Cardiac muscle cell (in vitro differentiated cells and primary cell): ENCODE results near the gene PDZRN3. TPM values are rescaled to one million over a fixed set of nuclear protein-coding genes. Genes with fewer than 3 reads are reported as not detected.

Experiments
- DNase-seq, 2 donors: peaks; one replicate each; pipeline versions ENCODE4 v3.0.0 to v3.0.0-alpha.2; 2010 to 2017; ENCODE audit warnings: low read depth in 1 of 2, low spot score in 1 of 2
- H3K27ac ChIP-seq: fragments of 200-600 bp; sonication (generic); 2 replicates; pipeline ENCODE4 v1.5.1; 2016
- H3K27me3 ChIP-seq: fragments of 200-600 bp; sonication (generic); 2 replicates; pipeline ENCODE4 v1.6.0; 2016; ENCODE audit warnings: control low read depth
- H3K36me3 ChIP-seq: fragments of 200-600 bp; sonication (generic); 2 replicates; pipeline ENCODE4 v1.5.1; 2016; ENCODE audit warnings: control low read depth
- H3K4me1 ChIP-seq: fragments of 200-600 bp; sonication (generic); 2 replicates; pipeline ENCODE4 v1.8.1; 2017; ENCODE audit warnings: low read depth, mild to moderate bottlenecking, mixed run types
- H3K4me3 ChIP-seq: fragments of 200-600 bp; sonication (generic); 2 replicates; pipeline ENCODE4 v1.5.1; 2016; ENCODE audit warnings: mild to moderate bottlenecking
- H3K9me3 ChIP-seq: fragments of 200-600 bp; sonication (generic); 2 replicates; pipeline ENCODE4 v1.5.1; 2017; ENCODE audit warnings: low read depth, mild to moderate bottlenecking, control low read depth
- polyA plus RNA-seq: library from polyadenylated mRNA; unstranded; fragments of >200 nt; fragmentation: Nextera tagmentation; extraction: Ambion mirVana; gene quantifications from 2 replicates; pipeline ENCODE4 v1.2.1, GENCODE V29; 2016
- total RNA-seq: library from RNA; depleted of rRNA; stranded (reverse); fragments of >200 nt; gene quantifications from 2 replicates; pipeline ENCODE4 v1.2.3, GENCODE V29; 2016
- TF ChIP-seq, protein P1 (sequence below): IDR thresholded peaks from 2 replicates; pipeline ENCODE4 v1.5.1; 2012; ENCODE audit warnings: low read depth, mild to moderate bottlenecking, low read length

Gene PDZRN3
- total and polyA plus RNA-seq, 2 experiments from 2014 or later = 63.9 to 94.7 TPM

DNA sequence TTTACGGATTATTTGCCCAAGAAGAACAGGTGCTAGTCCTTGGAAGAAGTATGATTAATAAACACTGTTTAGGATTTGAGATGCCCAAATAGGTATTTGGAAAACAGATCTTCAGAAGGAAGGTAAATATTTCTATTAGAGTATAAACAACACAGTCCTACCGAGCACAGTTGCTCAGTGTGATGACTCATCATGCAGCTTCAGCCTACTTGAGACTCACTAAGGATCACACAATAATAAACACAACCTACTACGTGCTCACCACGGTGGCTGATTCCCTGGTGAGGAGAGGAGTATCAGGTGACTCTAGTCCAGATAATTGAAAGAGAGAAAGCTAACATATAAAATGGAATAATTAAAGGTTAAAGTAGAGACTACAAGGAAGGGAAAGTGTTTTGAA is 72.0 kb downstream of the PDZRN3 start:
- Histone ChIP-seq H3K4me3 (no peak overlapping the region), H3K9me3 (no peaks in the 10 kb centered on the region), H3K36me3 (no peaks in the 10 kb centered on the region), H3K27me3 (no peaks in the 10 kb centered on the region), H3K4me1 (peaks cover 28% of the 10 kb centered on the region), H3K27ac (no peak overlapping the region)
- TF ChIP-seq, protein P1, sequence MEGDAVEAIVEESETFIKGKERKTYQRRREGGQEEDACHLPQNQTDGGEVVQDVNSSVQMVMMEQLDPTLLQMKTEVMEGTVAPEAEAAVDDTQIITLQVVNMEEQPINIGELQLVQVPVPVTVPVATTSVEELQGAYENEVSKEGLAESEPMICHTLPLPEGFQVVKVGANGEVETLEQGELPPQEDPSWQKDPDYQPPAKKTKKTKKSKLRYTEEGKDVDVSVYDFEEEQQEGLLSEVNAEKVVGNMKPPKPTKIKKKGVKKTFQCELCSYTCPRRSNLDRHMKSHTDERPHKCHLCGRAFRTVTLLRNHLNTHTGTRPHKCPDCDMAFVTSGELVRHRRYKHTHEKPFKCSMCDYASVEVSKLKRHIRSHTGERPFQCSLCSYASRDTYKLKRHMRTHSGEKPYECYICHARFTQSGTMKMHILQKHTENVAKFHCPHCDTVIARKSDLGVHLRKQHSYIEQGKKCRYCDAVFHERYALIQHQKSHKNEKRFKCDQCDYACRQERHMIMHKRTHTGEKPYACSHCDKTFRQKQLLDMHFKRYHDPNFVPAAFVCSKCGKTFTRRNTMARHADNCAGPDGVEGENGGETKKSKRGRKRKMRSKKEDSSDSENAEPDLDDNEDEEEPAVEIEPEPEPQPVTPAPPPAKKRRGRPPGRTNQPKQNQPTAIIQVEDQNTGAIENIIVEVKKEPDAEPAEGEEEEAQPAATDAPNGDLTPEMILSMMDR = no peak
- peak in 1 of 2 donors; percentile 36 for DNase-seq

DNA sequence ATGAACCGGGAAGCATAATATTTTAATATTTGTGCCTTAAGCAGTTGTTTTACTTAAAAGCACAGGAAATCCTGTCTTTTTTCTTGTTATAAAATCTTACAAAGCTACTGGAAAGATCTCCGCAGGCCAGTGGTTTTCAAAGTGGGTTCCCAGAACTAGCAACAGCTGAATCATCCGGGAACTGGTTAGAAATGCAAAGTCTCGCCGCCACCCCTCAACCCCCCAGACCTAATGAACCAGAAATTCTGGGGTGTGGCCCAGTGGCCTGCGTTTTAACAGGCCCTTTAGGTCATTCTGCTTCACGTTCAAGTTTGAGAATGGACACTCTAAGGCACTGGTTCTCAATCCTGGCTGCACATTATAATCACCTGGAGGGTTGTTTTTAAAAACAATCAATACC is 74.7 kb downstream of the PDZRN3 start:
- no peak for DNase-seq
- peaks cover 18% of the 10 kb centered on the region for H3K4me1 ChIP-seq
- TF ChIP-seq, protein P1 = no peak
- no peak overlapping the region for H3K27ac ChIP-seq
- H3K27me3 ChIP-seq = no peaks in the 10 kb centered on the region
- H3K4me3 ChIP-seq = no peak overlapping the region
- H3K9me3 ChIP-seq = no peaks in the 10 kb centered on the region
- H3K36me3 ChIP-seq = no peaks in the 10 kb centered on the region

DNA sequence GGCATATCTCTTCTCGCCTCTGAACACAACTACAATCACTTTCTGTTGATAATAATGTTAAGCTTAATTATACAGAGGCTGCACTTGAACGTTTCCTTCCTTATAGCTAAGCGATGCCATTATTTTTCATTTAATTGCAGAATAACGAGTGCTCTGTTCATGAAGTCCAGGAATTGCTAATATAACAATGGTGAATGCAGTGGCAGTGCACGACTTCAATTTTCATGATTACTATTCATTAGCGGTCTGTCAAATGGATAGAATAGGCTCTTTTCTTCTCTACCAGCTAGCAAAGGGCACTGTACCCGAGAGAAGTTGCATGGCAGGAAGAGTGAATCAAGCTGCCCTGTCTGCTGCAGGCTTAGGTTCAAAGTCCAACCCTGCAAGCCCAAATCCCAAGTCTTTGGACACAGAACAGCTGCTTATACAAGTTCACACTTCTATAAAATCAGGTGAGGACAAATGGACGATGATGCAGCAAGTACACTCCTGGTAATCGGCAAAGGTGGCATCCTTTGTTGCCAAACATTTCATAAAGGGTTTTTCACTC is 75.6 kb downstream of the PDZRN3 start:
- Histone ChIP-seq H3K27me3 (no peaks in the 10 kb centered on the region), H3K36me3 (no peaks in the 10 kb centered on the region), H3K9me3 (no peaks in the 10 kb centered on the region), H3K27ac (no peak overlapping the region), H3K4me1 (peaks cover 10% of the 10 kb centered on the region), H3K4me3 (no peak overlapping the region)
- no peak for DNase-seq
- TF ChIP-seq, protein P1 = no peak

DNA sequence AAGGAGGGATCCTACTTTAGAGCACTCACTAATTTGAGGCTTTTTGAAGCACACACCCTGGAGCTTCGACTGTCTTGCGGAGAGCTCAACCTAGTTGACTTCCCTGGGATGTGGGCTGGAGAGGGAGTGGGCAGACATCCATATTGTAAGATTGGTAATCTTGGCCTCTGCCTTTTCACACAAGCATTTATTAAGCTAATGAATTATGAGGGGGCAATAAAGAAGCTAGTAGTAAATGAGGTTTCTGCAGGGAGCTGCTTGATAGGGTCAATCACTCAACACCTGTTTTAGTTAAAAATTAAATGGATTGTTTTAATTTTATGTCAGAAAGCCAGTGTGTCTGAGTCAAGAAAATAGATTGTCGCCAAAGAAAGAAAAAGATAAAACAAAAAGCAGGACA is 76.3 kb downstream of the PDZRN3 start:
- Histone ChIP-seq H3K4me3 (no peak overlapping the region), H3K27me3 (no peaks in the 10 kb centered on the region), H3K27ac (no peak overlapping the region), H3K9me3 (no peaks in the 10 kb centered on the region), H3K36me3 (no peaks in the 10 kb centered on the region), H3K4me1 (peaks cover 13% of the 10 kb centered on the region)
- DNase-seq = no peak
- TF ChIP-seq, protein P1 = no peak

DNA sequence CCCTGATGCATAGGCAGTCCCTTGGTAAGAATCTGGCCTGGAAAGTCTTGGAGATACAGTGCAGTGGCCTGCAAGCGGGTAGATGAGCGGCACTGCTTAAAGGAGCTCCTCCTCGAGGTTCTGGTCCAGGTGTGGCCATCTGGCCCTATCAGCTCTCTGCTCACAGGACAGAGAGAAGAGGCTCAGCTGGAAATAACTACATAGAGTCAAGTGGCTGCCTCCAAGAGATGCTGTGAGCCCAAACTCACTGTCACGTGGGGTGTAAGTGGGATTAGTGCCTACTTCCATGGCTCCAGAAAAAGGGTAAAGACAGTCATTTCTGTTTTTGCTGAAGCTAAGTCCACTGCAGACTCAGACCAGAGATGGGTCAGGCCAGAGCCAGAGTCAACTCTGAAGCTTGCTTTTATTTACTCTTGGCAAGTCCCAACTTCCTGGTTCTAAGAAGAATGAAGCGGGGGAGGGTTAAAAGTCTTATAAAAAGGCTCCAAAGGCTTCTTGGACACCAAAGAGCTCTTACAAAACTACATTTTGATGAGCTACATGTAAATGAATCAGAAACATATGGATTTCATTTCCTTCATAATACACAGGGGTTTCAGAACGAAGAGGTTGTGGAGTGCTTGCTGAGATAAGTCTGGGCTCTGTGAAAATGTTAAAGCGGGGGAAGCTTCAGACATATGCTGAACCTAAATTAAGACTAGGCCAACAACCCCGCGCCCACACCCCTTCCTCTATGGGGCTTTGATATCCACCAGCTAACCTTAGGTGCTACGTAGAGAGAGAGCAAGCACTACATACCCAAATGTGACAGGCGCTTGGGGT is 77.1 kb downstream of the PDZRN3 start:
- Histone ChIP-seq H3K27me3 (no peaks in the 10 kb centered on the region), H3K4me3 (no peak overlapping the region), H3K36me3 (no peaks in the 10 kb centered on the region), H3K9me3 (no peaks in the 10 kb centered on the region), H3K4me1 (peaks cover 14% of the 10 kb centered on the region), H3K27ac (peak overlapping the region; percentile 39)
- TF ChIP-seq, protein P1 = no peak
- DNase-seq = peak in 1 of 2 donors; percentile 91
